Measurements from ENCODE around the gene TNPO1.

The TNPO1 gene

GRCh38 chr5:72816284-72817075 is at the start of gene TNPO1:
TNPO1 (plus strand) TSS chr5:72816661; CDS start chr5:72816738, 77 bp downstream.
- H3K4me3 ChIP-seq (ENCODE audit: low read depth, low read length, poor library complexity, severe bottlenecking) = peak within 1 kb of the TSS; percentile 72
- H3K27ac ChIP-seq (ENCODE audit: low read depth, low read length, poor library complexity, severe bottlenecking) = peak within 1 kb of the TSS; percentile 79
- H2AFZ ChIP-seq (ENCODE audit: low read length) = peak within 1 kb of the TSS; percentile 76
- no peaks in the 10 kb centered on the region for H3K79me2 ChIP-seq (ENCODE audit: insufficient read depth, low read length)
- no peaks in the 10 kb centered on the region for H4K20me1 ChIP-seq (ENCODE audit: insufficient read depth, low read length)
- no peaks in the 10 kb centered on the region for H3K9me3 ChIP-seq (ENCODE audit: low read length)
- peaks cover 31% of the 10 kb centered on the region for H3K4me1 ChIP-seq (ENCODE audit: insufficient read depth, low read length, severe bottlenecking)
- no peaks in the 10 kb centered on the region for H3K27me3 ChIP-seq (ENCODE audit: insufficient read depth, low read length)
- no peaks in the 10 kb centered on the region for H3F3A ChIP-seq (ENCODE audit: insufficient read depth, low read length)
- no peaks in the 10 kb centered on the region for H3K9me2 ChIP-seq (ENCODE audit: low read depth, low read length)
- H3K4me2 ChIP-seq (ENCODE audit: low read length) = peak within 1 kb of the TSS; percentile 78
- TF ChIP-seq CTCF (IDR thresholded peaks at IDR 0.05; ENCODE audit: low read length) = no peak
- TF ChIP-seq EZH2 (IDR thresholded peaks at IDR 0.05; ENCODE audit: borderline replicate concordance, low read length) = no peak
- H3K9ac ChIP-seq (ENCODE audit: low read length) = peak within 1 kb of the TSS; percentile 75
- no peaks in the 10 kb centered on the region for H3K36me3 ChIP-seq (ENCODE audit: insufficient read depth, low read length)

- Histone ChIP-seq H3K79me2 (ENCODE audit: insufficient read depth, low read length) (no peaks in the 10 kb centered on the region), H3K9me3 (ENCODE audit: low read length) (no peaks in the 10 kb centered on the region), H3K4me1 (ENCODE audit: insufficient read depth, low read length, severe bottlenecking) (no peaks in the 10 kb centered on the region), H3K9me2 (ENCODE audit: low read depth, low read length) (no peaks in the 10 kb centered on the region), H4K20me1 (ENCODE audit: insufficient read depth, low read length) (no peaks in the 10 kb centered on the region), H2AFZ (ENCODE audit: low read length) (no peak overlapping the region), H3K4me2 (ENCODE audit: low read length) (no peak overlapping the region), H3K27me3 (ENCODE audit: insufficient read depth, low read length) (no peaks in the 10 kb centered on the region), H3K9ac (ENCODE audit: low read length) (no peak overlapping the region), H3K4me3 (ENCODE audit: low read depth, low read length, poor library complexity, severe bottlenecking) (no peak overlapping the region), H3K36me3 (ENCODE audit: insufficient read depth, low read length) (no peaks in the 10 kb centered on the region), H3K27ac (ENCODE audit: low read depth, low read length, poor library complexity, severe bottlenecking) (no peak overlapping the region), H3F3A (ENCODE audit: insufficient read depth, low read length) (no peaks in the 10 kb centered on the region)
- TF ChIP-seq CTCF (IDR thresholded peaks at IDR 0.05; ENCODE audit: low read length) = no peak
- no peak for TF ChIP-seq EZH2 (IDR thresholded peaks at IDR 0.05; ENCODE audit: borderline replicate concordance, low read length)
Measured at GRCh38 chr5:72767289-72768010, 49.0 kb upstream of the TNPO1 start.

- Histone ChIP-seq H2AFZ (ENCODE audit: low read length) (no peak overlapping the region), H3K9ac (ENCODE audit: low read length) (no peak overlapping the region), H3K27ac (ENCODE audit: low read depth, low read length, poor library complexity, severe bottlenecking) (no peak overlapping the region), H3K9me3 (ENCODE audit: low read length) (no peaks in the 10 kb centered on the region), H3K27me3 (ENCODE audit: insufficient read depth, low read length) (no peaks in the 10 kb centered on the region), H3K36me3 (ENCODE audit: insufficient read depth, low read length) (no peaks in the 10 kb centered on the region), H3K4me2 (ENCODE audit: low read length) (no peak overlapping the region), H3K4me1 (ENCODE audit: insufficient read depth, low read length, severe bottlenecking) (no peaks in the 10 kb centered on the region), H3F3A (ENCODE audit: insufficient read depth, low read length) (no peaks in the 10 kb centered on the region), H3K4me3 (ENCODE audit: low read depth, low read length, poor library complexity, severe bottlenecking) (no peak overlapping the region), H3K79me2 (ENCODE audit: insufficient read depth, low read length) (no peaks in the 10 kb centered on the region), H3K9me2 (ENCODE audit: low read depth, low read length) (no peaks in the 10 kb centered on the region), H4K20me1 (ENCODE audit: insufficient read depth, low read length) (no peaks in the 10 kb centered on the region)
- TF ChIP-seq CTCF (IDR thresholded peaks at IDR 0.05; ENCODE audit: low read length) = no peak
- TF ChIP-seq EZH2 (IDR thresholded peaks at IDR 0.05; ENCODE audit: borderline replicate concordance, low read length) = no peak
Measured at GRCh38 chr5:72770266-72770665, 46.2 kb upstream of the TNPO1 start.

Measured in OCI-LY1 (cell line).